T-helper 1 cell treated with Interleukin-12 subunit alpha and Interleukin-12 subunit beta and Interleukin-4 antibody, amounts not matched to agents 30 μg/mL and 1 μg/mL, for 36 hours (primary cell): ENCODE measurements around the gene ARSA.

Experiments
- H3K27ac Mint-ChIP-seq: one replicate; pipeline ENCODE4 v1.8.0; 2021; ENCODE audit warnings: mild to moderate bottlenecking, mixed read lengths
- H3K27me3 Mint-ChIP-seq: one replicate; pipeline ENCODE4 v1.8.0; 2021; ENCODE audit warnings: low read depth, mixed read lengths
- H3K36me3 Mint-ChIP-seq: one replicate; pipeline ENCODE4 v1.8.0; 2021; ENCODE audit warnings: low read depth, mixed read lengths
- H3K4me1 Mint-ChIP-seq: one replicate; pipeline ENCODE4 v1.8.0; 2021; ENCODE audit warnings: low read depth, mixed read lengths
- H3K4me3 Mint-ChIP-seq: one replicate; pipeline ENCODE4 v1.8.0; 2021; ENCODE audit warnings: mild to moderate bottlenecking, moderate library complexity, mixed read lengths
- H3K9me3 Mint-ChIP-seq: one replicate; pipeline ENCODE4 v1.8.0; 2021; ENCODE audit warnings: mixed read lengths

Gene ARSA

DNA sequence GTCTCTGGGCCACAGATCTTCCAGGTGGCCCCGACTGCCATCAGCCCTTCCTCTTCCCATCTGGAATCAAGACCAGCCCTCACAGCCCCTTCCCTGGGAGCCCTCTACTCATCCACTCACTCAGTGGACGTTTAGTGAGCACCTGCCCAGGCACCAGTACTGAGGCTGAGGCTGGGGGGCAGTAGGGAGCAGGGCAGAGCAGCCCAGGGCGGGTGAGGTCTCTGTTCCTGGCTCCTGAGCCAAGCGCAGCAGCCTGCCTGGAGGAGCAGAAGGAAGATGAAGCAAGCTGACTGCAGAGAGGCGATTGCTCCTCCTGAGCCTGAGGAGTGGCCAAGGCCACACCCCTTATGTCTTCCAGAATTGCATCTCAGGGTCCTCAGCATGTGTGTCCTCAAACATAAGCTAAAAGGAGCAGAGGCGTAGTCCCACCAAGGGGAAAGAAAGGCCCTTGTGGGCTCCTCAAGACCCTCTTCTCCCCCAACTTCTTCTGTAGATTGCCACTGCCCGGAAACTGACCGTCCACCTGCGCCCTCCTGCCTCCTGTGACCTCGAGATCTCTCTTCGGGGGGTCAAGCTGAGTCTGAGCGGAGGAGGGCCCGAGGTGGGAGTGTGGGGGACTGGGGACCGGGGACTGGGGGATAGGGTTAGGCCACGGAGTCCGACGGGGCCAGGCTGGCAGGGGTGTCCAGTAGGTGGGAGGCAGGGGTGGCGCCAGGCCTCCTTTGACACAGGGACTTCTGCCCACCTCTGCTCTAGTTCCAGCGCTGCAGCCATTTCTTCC lies 21.6 kb downstream of the ARSA start:
- Mint-ChIP-seq H3K27me3 (peaks cover 34% of the 10 kb centered on the region), H3K27ac (no peak overlapping the region), H3K4me1 (peaks cover 2% of the 10 kb centered on the region), H3K9me3 (no peaks in the 10 kb centered on the region), H3K36me3 (peaks cover 1% of the 10 kb centered on the region), H3K4me3 (no peak overlapping the region)

DNA sequence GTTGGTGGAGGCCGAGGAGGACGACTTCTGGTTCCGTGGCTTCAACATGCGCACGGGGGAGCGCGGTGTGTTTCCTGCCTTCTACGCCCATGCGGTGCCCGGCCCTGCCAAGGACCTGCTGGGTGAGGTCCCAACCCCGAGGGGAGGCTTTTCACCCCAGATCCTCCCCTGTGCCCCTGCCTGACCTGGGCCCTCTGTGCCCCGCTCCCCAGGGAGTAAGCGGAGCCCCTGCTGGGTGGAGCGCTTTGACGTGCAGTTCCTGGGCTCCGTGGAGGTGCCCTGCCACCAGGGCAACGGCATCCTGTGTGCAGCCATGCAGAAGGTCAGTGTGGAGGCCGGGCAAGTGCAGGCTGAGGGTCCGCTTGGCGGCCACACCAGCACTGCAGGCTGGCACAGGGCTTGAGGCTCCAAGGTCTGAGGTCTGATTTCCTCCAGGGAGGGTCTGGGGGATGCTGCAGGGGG lies 22.3 kb downstream of the ARSA start:
- Mint-ChIP-seq H3K36me3 (peaks cover 1% of the 10 kb centered on the region), H3K9me3 (no peaks in the 10 kb centered on the region), H3K4me3 (no peak overlapping the region), H3K4me1 (peaks cover 2% of the 10 kb centered on the region), H3K27ac (no peak overlapping the region), H3K27me3 (peaks cover 34% of the 10 kb centered on the region)

DNA sequence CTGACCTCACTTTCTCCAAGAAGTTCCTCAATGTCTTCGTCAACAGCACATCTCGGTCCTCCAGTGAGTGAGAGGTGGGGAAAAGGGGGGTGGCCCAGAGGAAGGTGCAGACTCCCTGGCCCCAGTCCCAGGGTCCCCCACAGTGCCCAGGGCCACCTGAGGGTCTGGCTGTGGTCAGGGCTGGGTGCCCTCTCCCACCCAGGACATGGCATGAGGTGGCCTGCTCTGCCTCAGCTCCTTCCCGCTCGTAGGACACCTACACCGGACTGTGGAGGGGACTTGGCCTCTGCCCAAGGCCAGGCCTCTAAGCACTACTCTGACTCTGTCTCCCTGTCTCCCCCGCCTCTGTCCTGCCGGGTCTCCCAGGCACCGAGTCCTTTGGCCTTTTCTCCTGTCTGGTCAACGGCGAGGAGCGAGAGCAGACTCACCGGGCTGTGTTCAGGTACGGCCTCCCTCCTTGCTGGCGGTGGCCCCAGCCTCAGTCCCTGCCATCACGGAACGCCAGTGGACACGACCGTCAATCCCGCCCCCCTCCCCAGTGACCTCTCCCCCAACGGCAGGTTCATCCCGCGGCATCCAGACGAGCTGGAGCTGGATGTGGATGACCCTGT lies 22.8 kb downstream of the ARSA start:
- H3K36me3 Mint-ChIP-seq = peaks cover 1% of the 10 kb centered on the region
- H3K4me1 Mint-ChIP-seq = peaks cover 2% of the 10 kb centered on the region
- H3K9me3 Mint-ChIP-seq = no peaks in the 10 kb centered on the region
- no peak overlapping the region for H3K27ac Mint-ChIP-seq
- no peak overlapping the region for H3K4me3 Mint-ChIP-seq
- H3K27me3 Mint-ChIP-seq = peaks cover 35% of the 10 kb centered on the region

GRCh38 chr22:50604256-50605001 lies 23.5 kb downstream of the ARSA start:
- Mint-ChIP-seq H3K27ac (no peak overlapping the region), H3K4me3 (no peak overlapping the region), H3K36me3 (peaks cover 1% of the 10 kb centered on the region), H3K27me3 (peaks cover 38% of the 10 kb centered on the region), H3K4me1 (peaks cover 5% of the 10 kb centered on the region), H3K9me3 (no peaks in the 10 kb centered on the region)

- H3K27ac Mint-ChIP-seq = no peak overlapping the region
- peaks cover 1% of the 10 kb centered on the region for H3K36me3 Mint-ChIP-seq
- peaks cover 5% of the 10 kb centered on the region for H3K4me1 Mint-ChIP-seq
- H3K27me3 Mint-ChIP-seq = peaks cover 37% of the 10 kb centered on the region
- no peak overlapping the region for H3K4me3 Mint-ChIP-seq
- no peaks in the 10 kb centered on the region for H3K9me3 Mint-ChIP-seq
Observed at GRCh38 chr22:50603511-50604255, 24.3 kb downstream of the ARSA start.

DNA sequence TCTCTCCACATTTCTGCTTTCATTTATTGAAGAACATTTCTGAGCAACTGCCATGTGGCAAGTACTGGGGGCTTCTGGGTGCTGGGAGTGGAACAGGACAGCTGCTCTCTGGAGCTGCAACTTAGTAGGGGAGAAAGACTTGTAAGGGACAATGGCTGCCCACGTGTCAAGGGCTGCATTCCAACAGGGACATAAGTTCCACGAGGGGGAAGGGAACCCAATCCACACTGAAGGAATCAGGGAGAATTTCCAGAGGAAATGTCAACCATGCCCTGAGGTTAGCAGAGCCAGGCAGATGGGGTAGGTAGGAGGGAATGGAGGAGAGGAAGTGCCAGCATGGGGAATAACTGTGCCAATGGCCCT lies 25.6 kb downstream of the ARSA start:
- H3K4me3 Mint-ChIP-seq = peak overlapping the region; percentile 73
- H3K9me3 Mint-ChIP-seq = no peaks in the 10 kb centered on the region
- H3K36me3 Mint-ChIP-seq = peaks cover 1% of the 10 kb centered on the region
- peak overlapping the region; percentile 23 for H3K27ac Mint-ChIP-seq
- peaks cover 44% of the 10 kb centered on the region for H3K27me3 Mint-ChIP-seq
- peaks cover 5% of the 10 kb centered on the region for H3K4me1 Mint-ChIP-seq

GRCh38 chr22:50601669-50602337 lies 26.1 kb downstream of the ARSA start:
- Mint-ChIP-seq H3K4me1 (peaks cover 5% of the 10 kb centered on the region), H3K27me3 (peaks cover 48% of the 10 kb centered on the region), H3K36me3 (peaks cover 1% of the 10 kb centered on the region), H3K27ac (peak overlapping the region; percentile 23), H3K9me3 (no peaks in the 10 kb centered on the region), H3K4me3 (peak overlapping the region; percentile 73)

DNA sequence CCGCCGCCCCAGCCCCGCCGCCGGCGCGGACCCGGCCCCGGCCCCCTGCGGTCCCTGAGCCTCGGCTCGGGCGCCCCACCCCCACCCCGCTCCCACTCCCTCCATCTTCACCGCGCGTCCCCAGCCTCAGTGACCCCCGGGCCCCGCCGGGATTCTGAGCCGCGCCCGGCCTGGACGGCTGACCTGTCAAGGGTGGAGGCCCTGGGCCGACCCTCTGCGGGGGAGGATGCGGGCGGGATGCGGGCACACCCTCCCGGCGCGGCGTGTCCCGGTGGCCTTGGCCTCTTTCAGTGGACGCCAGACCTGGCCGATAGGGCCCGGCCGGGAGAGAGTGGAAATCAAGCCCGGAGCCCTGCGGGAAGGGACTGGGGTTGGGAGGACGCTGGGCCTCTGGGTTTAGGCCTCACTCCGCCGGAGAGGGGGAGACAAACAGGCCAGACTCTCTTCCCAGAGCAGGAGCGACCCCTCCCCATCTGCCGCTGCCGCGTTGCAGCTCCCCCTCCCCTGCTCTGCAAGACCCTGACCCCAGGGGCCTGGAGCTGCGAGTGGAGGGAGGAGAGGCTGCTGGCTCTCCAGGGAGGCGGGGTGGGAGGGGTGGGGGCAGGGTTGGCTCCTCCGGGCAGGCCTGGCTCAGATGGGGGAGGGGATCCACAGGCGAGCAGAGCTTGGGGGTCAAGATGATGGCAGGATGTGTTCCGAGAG lies 26.8 kb downstream of the ARSA start:
- Mint-ChIP-seq H3K36me3 (peaks cover 1% of the 10 kb centered on the region), H3K4me3 (peak overlapping the region; percentile 73), H3K27ac (no peak overlapping the region), H3K4me1 (peaks cover 5% of the 10 kb centered on the region), H3K9me3 (no peaks in the 10 kb centered on the region), H3K27me3 (peaks cover 54% of the 10 kb centered on the region)

- Mint-ChIP-seq H3K4me3 (peak within 1 kb of the TSS; percentile 73), H3K9me3 (no peaks in the 10 kb centered on the region), H3K27me3 (peaks cover 54% of the 10 kb centered on the region), H3K27ac (no peak within 1 kb of the TSS), H3K4me1 (peaks cover 5% of the 10 kb centered on the region), H3K36me3 (peaks cover 1% of the 10 kb centered on the region)
Observed at GRCh38 chr22:50600538-50600937, 27.4 kb downstream of the ARSA start, which contains the start of gene MAPK8IP2. TSS of gene MAPK8IP2 (plus strand) at chr22:50600793. CDS start at chr22:50600819, 26 bp downstream.

GRCh38 chr22:50599816-50600455 lies 28.0 kb downstream of the ARSA start:
- Mint-ChIP-seq H3K27me3 (peaks cover 51% of the 10 kb centered on the region), H3K27ac (no peak overlapping the region), H3K4me3 (peak overlapping the region; percentile 44), H3K9me3 (no peaks in the 10 kb centered on the region), H3K4me1 (peaks cover 5% of the 10 kb centered on the region), H3K36me3 (peaks cover 1% of the 10 kb centered on the region)

GRCh38 chr22:50597097-50597496 lies 30.9 kb downstream of the ARSA start:
- no peaks in the 10 kb centered on the region for H3K9me3 Mint-ChIP-seq
- peaks cover 1% of the 10 kb centered on the region for H3K36me3 Mint-ChIP-seq
- no peak overlapping the region for H3K4me3 Mint-ChIP-seq
- peaks cover 36% of the 10 kb centered on the region for H3K27me3 Mint-ChIP-seq
- peaks cover 5% of the 10 kb centered on the region for H3K4me1 Mint-ChIP-seq
- no peak overlapping the region for H3K27ac Mint-ChIP-seq

DNA sequence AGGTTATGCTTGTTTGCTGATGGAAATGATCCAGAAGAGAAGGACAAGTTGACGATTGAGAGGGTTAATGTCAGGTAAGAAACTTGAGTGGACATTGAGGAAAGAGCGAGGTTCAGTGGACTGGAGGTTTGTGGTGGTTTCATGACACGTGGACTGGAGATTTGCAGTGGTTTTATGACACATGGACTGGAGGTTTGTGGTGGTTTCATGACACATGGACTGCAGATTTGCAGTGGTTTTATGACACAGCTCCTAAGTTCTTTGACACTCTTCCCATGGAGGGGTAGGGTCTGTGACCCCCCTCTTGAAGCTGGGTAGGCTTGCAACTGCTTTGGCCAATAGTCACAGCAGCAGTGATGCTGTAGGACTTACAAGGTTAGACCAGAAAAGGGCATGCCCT lies 32.8 kb downstream of the ARSA start:
- H3K27me3 Mint-ChIP-seq = peaks cover 39% of the 10 kb centered on the region
- no peak overlapping the region for H3K4me3 Mint-ChIP-seq
- no peaks in the 10 kb centered on the region for H3K9me3 Mint-ChIP-seq
- peaks cover 3% of the 10 kb centered on the region for H3K4me1 Mint-ChIP-seq
- no peaks in the 10 kb centered on the region for H3K36me3 Mint-ChIP-seq
- H3K27ac Mint-ChIP-seq = no peak overlapping the region

GRCh38 chr22:50587407-50587806 lies 40.5 kb downstream of the ARSA start:
- Mint-ChIP-seq H3K4me1 (peaks cover 5% of the 10 kb centered on the region), H3K27ac (no peak overlapping the region), H3K36me3 (no peaks in the 10 kb centered on the region), H3K9me3 (no peaks in the 10 kb centered on the region), H3K4me3 (no peak overlapping the region), H3K27me3 (peaks cover 18% of the 10 kb centered on the region)
